ENCODE results near the gene HMG20B. TPM values are rescaled to one million over a fixed set of nuclear protein-coding genes. Genes with fewer than 3 reads are reported as not detected.

The HMG20B gene
- total RNA-seq, 1 experiment from 2014 or later: 58.1 TPM

GRCh38 chr19:3619631-3620012 is 46.9 kb downstream of the HMG20B start:
- intact Hi-C loops (cut with micrococcal nuclease; ENCODE audit: unreplicated experiment): no loop called here
- H3K4me3 Mint-ChIP-seq (ENCODE audit: low read depth, unreplicated experiment): no peak overlapping the region
- CTCF ChIA-PET: no interaction called here

GRCh38 chr19:3620145-3620816 is 47.5 kb downstream of the HMG20B start:
- no peaks in the 10 kb centered on the region for H3K9me3 Mint-ChIP-seq (ENCODE audit: low read depth, unreplicated experiment)
- intact Hi-C loops (cut with micrococcal nuclease; ENCODE audit: unreplicated experiment): no loop called here
- H3K4me3 Mint-ChIP-seq (ENCODE audit: low read depth, unreplicated experiment): no peak overlapping the region
- no peak for TF ChIP-seq CTCF (IDR thresholded peaks at IDR 0.05; ENCODE audit: unreplicated experiment)
- no peaks in the 10 kb centered on the region for H3K27me3 Mint-ChIP-seq (ENCODE audit: unreplicated experiment)
- CTCF ChIA-PET: no interaction called here
- H3K27ac Mint-ChIP-seq (ENCODE audit: unreplicated experiment): no peak overlapping the region
- no peak for DNase-seq
- no TSS peak for BruUV-seq (replicated peaks)
- H3K4me1 Mint-ChIP-seq (ENCODE audit: low read depth, unreplicated experiment): no peaks in the 10 kb centered on the region
- H3K36me3 Mint-ChIP-seq (ENCODE audit: insufficient read depth, unreplicated experiment): peaks cover 22% of the 10 kb centered on the region

More at GRCh38 chr19:3619631-3620012, 46.9 kb downstream of the HMG20B start:
- no peaks in the 10 kb centered on the region for H3K9me3 Mint-ChIP-seq (ENCODE audit: low read depth, unreplicated experiment)
- peaks cover 23% of the 10 kb centered on the region for H3K36me3 Mint-ChIP-seq (ENCODE audit: insufficient read depth, unreplicated experiment)
- H3K4me1 Mint-ChIP-seq (ENCODE audit: low read depth, unreplicated experiment): no peaks in the 10 kb centered on the region
- no peak overlapping the region for H3K27ac Mint-ChIP-seq (ENCODE audit: unreplicated experiment)
- no peaks in the 10 kb centered on the region for H3K27me3 Mint-ChIP-seq (ENCODE audit: unreplicated experiment)
- DNase-seq: no peak
- no peak for TF ChIP-seq CTCF (IDR thresholded peaks at IDR 0.05; ENCODE audit: unreplicated experiment)
- BruUV-seq (replicated peaks): no TSS peak

GRCh38 chr19:3620817-3621547 is 48.2 kb downstream of the HMG20B start:
- no peak for DNase-seq
- Mint-ChIP-seq H3K27ac (ENCODE audit: unreplicated experiment) (no peak overlapping the region), H3K36me3 (ENCODE audit: insufficient read depth, unreplicated experiment) (peaks cover 22% of the 10 kb centered on the region), H3K27me3 (ENCODE audit: unreplicated experiment) (no peaks in the 10 kb centered on the region), H3K4me3 (ENCODE audit: low read depth, unreplicated experiment) (no peak overlapping the region), H3K9me3 (ENCODE audit: low read depth, unreplicated experiment) (no peaks in the 10 kb centered on the region), H3K4me1 (ENCODE audit: low read depth, unreplicated experiment) (no peaks in the 10 kb centered on the region)
- intact Hi-C loops (cut with micrococcal nuclease; ENCODE audit: unreplicated experiment): no loop called here
- no peak for TF ChIP-seq CTCF (IDR thresholded peaks at IDR 0.05; ENCODE audit: unreplicated experiment)
- CTCF ChIA-PET: no interaction called here
- no TSS peak for BruUV-seq (replicated peaks)

- Mint-ChIP-seq H3K36me3 (ENCODE audit: insufficient read depth, unreplicated experiment) (peaks cover 29% of the 10 kb centered on the region), H3K27me3 (ENCODE audit: unreplicated experiment) (no peaks in the 10 kb centered on the region), H3K4me3 (ENCODE audit: low read depth, unreplicated experiment) (no peak overlapping the region), H3K27ac (ENCODE audit: unreplicated experiment) (no peak overlapping the region), H3K9me3 (ENCODE audit: low read depth, unreplicated experiment) (no peaks in the 10 kb centered on the region), H3K4me1 (ENCODE audit: low read depth, unreplicated experiment) (no peaks in the 10 kb centered on the region)
- CTCF ChIA-PET: no interaction called here
- no peak for DNase-seq
- no TSS peak for BruUV-seq (replicated peaks)
- TF ChIP-seq CTCF (IDR thresholded peaks at IDR 0.05; ENCODE audit: unreplicated experiment): no peak
- intact Hi-C loops (cut with micrococcal nuclease; ENCODE audit: unreplicated experiment): no loop called here
Observed at GRCh38 chr19:3621689-3622088, 48.9 kb downstream of the HMG20B start.
